GM12878 (cell line): ENCODE data around the gene USP10.

Experiments
- ATF7 ChIP-seq: fragments of 450-650 bp; IDR thresholded peaks from 2 replicates; pipeline ENCODE4 v1.6.1; 2016; ENCODE audit warnings: low read depth, mild to moderate bottlenecking
- BACH1 ChIP-seq: fragments of 450-650 bp; IDR thresholded peaks from 2 replicates; pipeline ENCODE4 v1.6.1; 2017; ENCODE audit warnings: mild to moderate bottlenecking, borderline replicate concordance
- JUND ChIP-seq: IDR thresholded peaks from 2 replicates; pipeline ENCODE4 v1.6.1; 2012; ENCODE audit warnings: low read depth, mild to moderate bottlenecking, low read length, improper control_type of control experiment, moderate library complexity
- POLR2AphosphoS5 ChIP-seq: IDR thresholded peaks from 2 replicates; pipeline ENCODE4 v1.6.1; 2011; ENCODE audit warnings: mild to moderate bottlenecking, low read length, inconsistent platforms
- ZNF384 ChIP-seq: IDR thresholded peaks from 2 replicates; pipeline ENCODE4 v1.6.1; 2012; ENCODE audit warnings: low read depth, mild to moderate bottlenecking, low read length, improper control_type of control experiment, borderline replicate concordance
- TF ChIP-seq, protein P1 (sequence below): IDR thresholded peaks from 2 replicates; pipeline ENCODE4 v1.6.1; 2011; ENCODE audit warnings: mild to moderate bottlenecking, low read depth, low read length, moderate library complexity; ENCODE audit not compliant: insufficient replicate concordance
- TF ChIP-seq, protein P2 (sequence below), 3 experiments: IDR thresholded peaks in 2 of 3; conservative IDR thresholded peaks in 1 of 3; 2 replicates each; pipeline ENCODE4 v1.5.1; 2011; ENCODE audit warnings: low read depth in 3 of 3, low read length in 3 of 3, mild to moderate bottlenecking in 3 of 3, control low read depth in 2 of 3, moderate library complexity in 2 of 3, inconsistent platforms in 1 of 3, mixed read lengths in 1 of 3; ENCODE audit not compliant: control insufficient read depth in 2 of 3, insufficient read depth in 1 of 3; ENCODE audit errors: extremely low read depth in 1 of 3
- TF ChIP-seq, protein P3 (sequence below): fragments of 450-650 bp; IDR thresholded peaks from 2 replicates; pipeline ENCODE4 v1.6.1; 2014; ENCODE audit warnings: mild to moderate bottlenecking

DNA sequence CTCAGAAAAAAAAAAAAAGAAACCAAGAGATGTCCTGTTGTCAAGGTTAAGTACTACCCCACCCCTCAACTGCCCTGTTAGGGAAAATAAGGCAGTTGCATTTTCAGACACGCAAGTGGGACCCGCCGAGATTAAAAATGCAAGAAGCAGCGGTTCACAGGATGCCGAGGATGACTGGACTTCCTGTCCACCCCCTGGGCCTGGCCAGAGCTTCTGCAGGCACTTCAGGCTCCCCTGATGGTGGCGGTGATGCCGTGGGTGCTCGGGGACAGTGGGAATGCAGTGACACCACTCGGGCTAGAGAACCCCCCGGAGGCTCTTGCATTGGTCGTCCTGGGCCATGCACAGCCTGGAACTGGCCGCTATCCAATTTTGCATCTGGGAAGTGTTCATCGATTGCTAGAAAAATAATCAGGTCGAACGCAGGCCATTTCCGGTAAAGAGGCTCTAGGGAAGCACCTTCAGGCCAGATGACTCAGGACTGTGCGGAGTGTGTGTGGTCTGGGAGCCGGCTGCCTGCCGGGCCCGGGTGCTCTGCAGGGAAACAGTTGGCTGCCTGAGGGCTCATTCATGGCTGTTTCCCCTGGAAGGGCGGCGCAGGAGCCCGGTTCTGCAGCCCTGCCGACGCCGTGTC, 106.6 kb downstream of the USP10 start:
- TF ChIP-seq ZNF384 (no peak), ATF7 (no peak), JUND (no peak), POLR2AphosphoS5 (no peak), BACH1 (no peak)
- TF ChIP-seq, protein P1, sequence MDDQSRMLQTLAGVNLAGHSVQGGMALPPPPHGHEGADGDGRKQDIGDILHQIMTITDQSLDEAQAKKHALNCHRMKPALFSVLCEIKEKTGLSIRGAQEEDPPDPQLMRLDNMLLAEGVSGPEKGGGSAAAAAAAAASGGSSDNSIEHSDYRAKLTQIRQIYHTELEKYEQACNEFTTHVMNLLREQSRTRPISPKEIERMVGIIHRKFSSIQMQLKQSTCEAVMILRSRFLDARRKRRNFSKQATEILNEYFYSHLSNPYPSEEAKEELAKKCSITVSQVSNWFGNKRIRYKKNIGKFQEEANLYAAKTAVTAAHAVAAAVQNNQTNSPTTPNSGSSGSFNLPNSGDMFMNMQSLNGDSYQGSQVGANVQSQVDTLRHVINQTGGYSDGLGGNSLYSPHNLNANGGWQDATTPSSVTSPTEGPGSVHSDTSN: no peak
- TF ChIP-seq, protein P2, sequence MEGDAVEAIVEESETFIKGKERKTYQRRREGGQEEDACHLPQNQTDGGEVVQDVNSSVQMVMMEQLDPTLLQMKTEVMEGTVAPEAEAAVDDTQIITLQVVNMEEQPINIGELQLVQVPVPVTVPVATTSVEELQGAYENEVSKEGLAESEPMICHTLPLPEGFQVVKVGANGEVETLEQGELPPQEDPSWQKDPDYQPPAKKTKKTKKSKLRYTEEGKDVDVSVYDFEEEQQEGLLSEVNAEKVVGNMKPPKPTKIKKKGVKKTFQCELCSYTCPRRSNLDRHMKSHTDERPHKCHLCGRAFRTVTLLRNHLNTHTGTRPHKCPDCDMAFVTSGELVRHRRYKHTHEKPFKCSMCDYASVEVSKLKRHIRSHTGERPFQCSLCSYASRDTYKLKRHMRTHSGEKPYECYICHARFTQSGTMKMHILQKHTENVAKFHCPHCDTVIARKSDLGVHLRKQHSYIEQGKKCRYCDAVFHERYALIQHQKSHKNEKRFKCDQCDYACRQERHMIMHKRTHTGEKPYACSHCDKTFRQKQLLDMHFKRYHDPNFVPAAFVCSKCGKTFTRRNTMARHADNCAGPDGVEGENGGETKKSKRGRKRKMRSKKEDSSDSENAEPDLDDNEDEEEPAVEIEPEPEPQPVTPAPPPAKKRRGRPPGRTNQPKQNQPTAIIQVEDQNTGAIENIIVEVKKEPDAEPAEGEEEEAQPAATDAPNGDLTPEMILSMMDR (IDR thresholded peaks at IDR 0.05 in 2 of 3, conservative IDR thresholded peaks at IDR 0.05 in 1 of 3; ENCODE audit: control insufficient read depth in 2 of 3, extremely low read depth in 1 of 3, insufficient read depth in 1 of 3, low read depth in 3 of 3, low read length in 3 of 3): no peak
- TF ChIP-seq, protein P3, sequence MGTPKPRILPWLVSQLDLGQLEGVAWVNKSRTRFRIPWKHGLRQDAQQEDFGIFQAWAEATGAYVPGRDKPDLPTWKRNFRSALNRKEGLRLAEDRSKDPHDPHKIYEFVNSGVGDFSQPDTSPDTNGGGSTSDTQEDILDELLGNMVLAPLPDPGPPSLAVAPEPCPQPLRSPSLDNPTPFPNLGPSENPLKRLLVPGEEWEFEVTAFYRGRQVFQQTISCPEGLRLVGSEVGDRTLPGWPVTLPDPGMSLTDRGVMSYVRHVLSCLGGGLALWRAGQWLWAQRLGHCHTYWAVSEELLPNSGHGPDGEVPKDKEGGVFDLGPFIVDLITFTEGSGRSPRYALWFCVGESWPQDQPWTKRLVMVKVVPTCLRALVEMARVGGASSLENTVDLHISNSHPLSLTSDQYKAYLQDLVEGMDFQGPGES: no peak
